Hepatocyte (in vitro differentiated cells): ENCODE measurements around the gene MLLT1.

ENCODE experiments used
- EZH2 ChIP-seq: fragments of 200-600 bp; sonication (generic); IDR thresholded peaks from 2 replicates; pipeline ENCODE4 v1.6.1; 2016; ENCODE audit warnings: antibody characterized with exemption, mild to moderate bottlenecking, borderline replicate concordance
- EZH2phosphoT487 ChIP-seq: fragments of 200-600 bp; sonication (generic); IDR thresholded peaks from one replicate; pipeline ENCODE4 v1.6.1; 2018; ENCODE audit warnings: antibody characterized with exemption, mild to moderate bottlenecking, low read depth, moderate library complexity; ENCODE audit not compliant: unreplicated experiment, severe bottlenecking
- TF ChIP-seq, protein P1 (sequence below): fragments of 200-600 bp; sonication (generic); IDR thresholded peaks from 2 replicates; pipeline ENCODE4 v1.5.1; 2016; ENCODE audit warnings: antibody characterized with exemption, mild to moderate bottlenecking; ENCODE audit not compliant: poor library complexity

DNA sequence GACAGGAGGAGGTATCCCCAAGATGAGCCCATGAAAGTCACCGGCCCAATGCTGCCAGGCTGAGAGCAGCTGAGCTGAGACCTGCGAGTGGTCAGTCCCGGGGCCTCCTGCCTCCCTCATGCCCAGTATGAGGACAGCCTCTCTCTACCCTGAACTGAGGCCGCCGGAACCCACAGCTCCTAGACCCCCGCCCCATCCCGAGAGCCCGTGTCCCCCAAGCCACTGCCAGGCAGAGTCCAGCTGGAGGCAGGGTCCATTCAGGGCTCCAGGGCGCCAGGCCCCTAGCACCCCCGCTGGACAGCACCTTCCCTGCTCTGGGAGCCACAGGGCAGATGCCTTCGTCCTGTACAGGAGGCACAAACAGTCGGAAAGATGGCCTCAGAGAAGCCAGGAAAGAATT is 38.7 kb downstream of the MLLT1 start:
- TF ChIP-seq, protein P1, sequence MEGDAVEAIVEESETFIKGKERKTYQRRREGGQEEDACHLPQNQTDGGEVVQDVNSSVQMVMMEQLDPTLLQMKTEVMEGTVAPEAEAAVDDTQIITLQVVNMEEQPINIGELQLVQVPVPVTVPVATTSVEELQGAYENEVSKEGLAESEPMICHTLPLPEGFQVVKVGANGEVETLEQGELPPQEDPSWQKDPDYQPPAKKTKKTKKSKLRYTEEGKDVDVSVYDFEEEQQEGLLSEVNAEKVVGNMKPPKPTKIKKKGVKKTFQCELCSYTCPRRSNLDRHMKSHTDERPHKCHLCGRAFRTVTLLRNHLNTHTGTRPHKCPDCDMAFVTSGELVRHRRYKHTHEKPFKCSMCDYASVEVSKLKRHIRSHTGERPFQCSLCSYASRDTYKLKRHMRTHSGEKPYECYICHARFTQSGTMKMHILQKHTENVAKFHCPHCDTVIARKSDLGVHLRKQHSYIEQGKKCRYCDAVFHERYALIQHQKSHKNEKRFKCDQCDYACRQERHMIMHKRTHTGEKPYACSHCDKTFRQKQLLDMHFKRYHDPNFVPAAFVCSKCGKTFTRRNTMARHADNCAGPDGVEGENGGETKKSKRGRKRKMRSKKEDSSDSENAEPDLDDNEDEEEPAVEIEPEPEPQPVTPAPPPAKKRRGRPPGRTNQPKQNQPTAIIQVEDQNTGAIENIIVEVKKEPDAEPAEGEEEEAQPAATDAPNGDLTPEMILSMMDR = no peak
- TF ChIP-seq EZH2 (no peak), EZH2phosphoT487 (no peak)
